NB4 (cell line): ENCODE measurements around the gene PRKCE.

Experiments
- POLR2A ChIP-seq: IDR thresholded peaks from 2 replicates; pipeline ENCODE4 v1.6.1; 2011; ENCODE audit warnings: mild to moderate bottlenecking; ENCODE audit not compliant: insufficient read length; ENCODE audit errors: extremely low read depth
- TF ChIP-seq, protein P1 (sequence below): IDR thresholded peaks from one replicate; pipeline ENCODE4 v1.5.1; 2012; ENCODE audit warnings: low read depth, low read length

DNA sequence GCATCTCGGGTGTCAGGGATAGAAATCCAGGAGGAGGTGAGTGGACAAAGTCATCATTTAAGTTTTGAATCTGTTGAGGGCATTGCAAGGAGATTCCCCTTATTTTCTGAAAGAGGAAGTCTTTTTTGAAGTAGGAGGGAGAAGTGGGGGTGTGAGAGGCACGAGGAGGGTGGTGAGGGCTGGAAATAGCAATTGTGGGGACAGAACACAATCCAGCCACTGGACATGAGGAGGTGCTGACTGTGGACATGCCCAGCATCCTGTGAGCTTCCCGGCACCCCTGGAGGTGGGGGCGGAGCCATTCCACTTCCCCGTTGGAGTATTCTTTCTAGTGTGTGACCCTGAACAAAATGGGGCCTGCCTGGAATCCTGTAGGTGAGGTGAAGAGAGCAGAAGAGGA is 335.0 kb downstream of the PRKCE start:
- TF ChIP-seq, protein P1, sequence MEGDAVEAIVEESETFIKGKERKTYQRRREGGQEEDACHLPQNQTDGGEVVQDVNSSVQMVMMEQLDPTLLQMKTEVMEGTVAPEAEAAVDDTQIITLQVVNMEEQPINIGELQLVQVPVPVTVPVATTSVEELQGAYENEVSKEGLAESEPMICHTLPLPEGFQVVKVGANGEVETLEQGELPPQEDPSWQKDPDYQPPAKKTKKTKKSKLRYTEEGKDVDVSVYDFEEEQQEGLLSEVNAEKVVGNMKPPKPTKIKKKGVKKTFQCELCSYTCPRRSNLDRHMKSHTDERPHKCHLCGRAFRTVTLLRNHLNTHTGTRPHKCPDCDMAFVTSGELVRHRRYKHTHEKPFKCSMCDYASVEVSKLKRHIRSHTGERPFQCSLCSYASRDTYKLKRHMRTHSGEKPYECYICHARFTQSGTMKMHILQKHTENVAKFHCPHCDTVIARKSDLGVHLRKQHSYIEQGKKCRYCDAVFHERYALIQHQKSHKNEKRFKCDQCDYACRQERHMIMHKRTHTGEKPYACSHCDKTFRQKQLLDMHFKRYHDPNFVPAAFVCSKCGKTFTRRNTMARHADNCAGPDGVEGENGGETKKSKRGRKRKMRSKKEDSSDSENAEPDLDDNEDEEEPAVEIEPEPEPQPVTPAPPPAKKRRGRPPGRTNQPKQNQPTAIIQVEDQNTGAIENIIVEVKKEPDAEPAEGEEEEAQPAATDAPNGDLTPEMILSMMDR, result no peak
- no peak for TF ChIP-seq POLR2A
